ENCODE measurements around the gene CDH4.

Gene CDH4

GRCh38 chr20:61566691-61567090 is 314.6 kb downstream of the CDH4 start:
- no peaks in the 10 kb centered on the region for H3K4me1 ChIP-seq (ENCODE audit: control insufficient read depth in 1 of 2, insufficient read depth in 1 of 2, low read depth in 1 of 2, low read length in 1 of 2)
- TF ChIP-seq CTCF (IDR thresholded peaks at IDR 0.05), result no peak
- H3K27ac ChIP-seq, result no peak overlapping the region
- no peak overlapping the region for H3K4me3 ChIP-seq (ENCODE audit: low read depth in 1 of 2, low read length in 1 of 2)
- H3K27me3 ChIP-seq, result no peaks in the 10 kb centered on the region
- H3K9me3 ChIP-seq, result no peaks in the 10 kb centered on the region
- H3K36me3 ChIP-seq, result no peaks in the 10 kb centered on the region

- Histone ChIP-seq H3K4me3 (ENCODE audit: low read depth in 1 of 2, low read length in 1 of 2) (no peak overlapping the region), H3K27ac (no peak overlapping the region), H3K27me3 (no peaks in the 10 kb centered on the region), H3K9me3 (no peaks in the 10 kb centered on the region), H3K4me1 (ENCODE audit: control insufficient read depth in 1 of 2, insufficient read depth in 1 of 2, low read depth in 1 of 2, low read length in 1 of 2) (no peaks in the 10 kb centered on the region), H3K36me3 (no peaks in the 10 kb centered on the region)
- no peak for TF ChIP-seq CTCF (IDR thresholded peaks at IDR 0.05)
Observed at GRCh38 chr20:61567204-61567603, 315.1 kb downstream of the CDH4 start.

- H3K4me1 ChIP-seq (ENCODE audit: control insufficient read depth in 1 of 2, insufficient read depth in 1 of 2, low read depth in 1 of 2, low read length in 1 of 2), result no peaks in the 10 kb centered on the region
- no peak for TF ChIP-seq CTCF (IDR thresholded peaks at IDR 0.05)
- H3K4me3 ChIP-seq (ENCODE audit: low read depth in 1 of 2, low read length in 1 of 2), result no peak overlapping the region
- H3K27ac ChIP-seq, result no peak overlapping the region
- H3K27me3 ChIP-seq, result no peaks in the 10 kb centered on the region
- H3K36me3 ChIP-seq, result no peaks in the 10 kb centered on the region
- no peaks in the 10 kb centered on the region for H3K9me3 ChIP-seq
Observed at GRCh38 chr20:61569825-61570224, 317.8 kb downstream of the CDH4 start.

GRCh38 chr20:61570646-61571195 is 318.7 kb downstream of the CDH4 start:
- H3K4me1 ChIP-seq (ENCODE audit: control insufficient read depth in 1 of 2, insufficient read depth in 1 of 2, low read depth in 1 of 2, low read length in 1 of 2), result no peaks in the 10 kb centered on the region
- no peak for TF ChIP-seq CTCF (IDR thresholded peaks at IDR 0.05)
- no peak overlapping the region for H3K4me3 ChIP-seq (ENCODE audit: low read depth in 1 of 2, low read length in 1 of 2)
- no peaks in the 10 kb centered on the region for H3K27me3 ChIP-seq
- no peak overlapping the region for H3K27ac ChIP-seq
- no peaks in the 10 kb centered on the region for H3K36me3 ChIP-seq
- no peaks in the 10 kb centered on the region for H3K9me3 ChIP-seq

- no peak for TF ChIP-seq CTCF (IDR thresholded peaks at IDR 0.05)
- Histone ChIP-seq H3K27me3 (no peaks in the 10 kb centered on the region), H3K4me1 (ENCODE audit: control insufficient read depth in 1 of 2, insufficient read depth in 1 of 2, low read depth in 1 of 2, low read length in 1 of 2) (no peaks in the 10 kb centered on the region), H3K36me3 (no peaks in the 10 kb centered on the region), H3K27ac (no peak overlapping the region), H3K9me3 (no peaks in the 10 kb centered on the region), H3K4me3 (ENCODE audit: low read depth in 1 of 2, low read length in 1 of 2) (no peak overlapping the region)
Observed at GRCh38 chr20:61571221-61571620, 319.2 kb downstream of the CDH4 start.
